Suppressor macrophage treated with lipopolysaccharide for 1 hour (primary cell): Measurements from ENCODE around the gene ARFGAP1.
A peak's percentile ranks its signal among the peaks of the same experiment; 100 is the strongest.

Experiments
- DNase-seq, 3 donors: peaks; one replicate each; pipeline ENCODE4 v3.0.0-alpha.2; 2020 to 2022

The ARFGAP1 gene

DNA sequence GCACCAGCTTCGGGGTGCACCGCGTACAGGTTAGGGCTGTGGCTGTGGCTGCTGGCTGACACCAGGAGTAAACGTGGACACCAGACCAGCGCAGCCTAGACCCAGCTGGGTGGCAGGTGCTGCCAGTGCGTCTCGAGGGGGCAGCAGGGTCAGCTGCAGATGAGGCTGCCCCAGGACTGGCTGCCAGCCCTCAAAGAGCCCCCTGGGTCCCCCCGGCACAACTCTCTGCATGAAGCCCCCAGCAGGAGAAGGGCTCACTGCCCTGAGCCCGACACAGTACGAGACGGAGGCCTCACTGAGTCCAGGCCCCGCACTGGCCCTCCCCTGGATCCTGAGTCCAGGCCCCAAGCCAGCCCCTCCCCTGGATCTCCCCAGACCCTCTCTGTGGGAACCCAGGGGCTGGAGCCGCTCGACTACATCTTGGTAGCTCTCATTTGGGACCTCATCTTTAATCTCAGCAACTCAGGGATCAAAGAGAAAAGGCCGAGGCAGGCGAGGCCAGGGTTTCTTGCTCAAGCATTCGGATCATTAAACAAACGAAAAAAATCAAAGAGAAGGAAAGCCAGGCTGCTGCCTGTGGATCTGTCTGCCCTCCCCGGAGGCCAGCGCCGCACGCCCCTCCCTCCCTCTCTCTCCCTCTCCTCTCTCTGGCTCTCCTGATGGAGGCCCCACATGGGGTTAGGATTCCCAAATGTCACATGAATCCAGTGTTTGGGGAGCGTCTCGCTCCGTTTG is 11.4 kb upstream of the ARFGAP1 start:
- DNase-seq: no peak

DNA sequence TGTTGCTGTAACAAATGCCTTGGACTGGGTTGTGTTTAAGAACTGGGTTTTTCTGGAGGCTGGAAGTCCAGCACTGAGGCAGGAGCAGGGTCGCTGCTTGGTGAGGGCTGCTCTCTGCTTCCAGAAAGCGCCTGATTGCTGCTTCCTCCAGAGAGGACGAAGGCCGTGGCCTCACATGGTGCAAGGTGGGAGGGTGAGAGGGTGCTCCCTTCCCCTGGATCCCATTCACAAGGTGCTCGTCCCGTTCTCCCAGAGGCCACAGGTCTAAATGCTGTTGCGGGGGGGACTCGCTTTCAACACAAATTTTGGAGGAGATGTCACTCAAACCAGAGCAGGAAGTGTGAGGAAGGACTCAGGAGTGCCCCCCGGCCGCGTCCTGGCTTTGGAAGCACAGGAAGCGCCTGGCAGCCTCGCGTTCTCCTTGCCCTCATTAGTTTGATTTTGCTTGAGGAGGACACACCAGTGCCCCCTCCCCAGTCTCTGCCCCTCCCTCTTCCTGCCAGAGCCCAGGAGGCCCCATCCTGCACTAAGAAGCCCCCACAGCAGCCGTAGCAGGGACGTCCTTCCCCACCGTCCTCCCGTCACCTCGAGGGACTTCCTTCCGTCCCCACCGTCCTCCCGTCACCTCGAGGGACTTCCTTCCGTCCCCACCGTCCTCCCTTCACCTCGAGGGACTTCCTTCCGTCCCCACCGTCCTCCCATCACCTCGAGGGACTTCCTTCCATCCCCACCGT is 10.7 kb upstream of the ARFGAP1 start:
- no peak for DNase-seq

DNA sequence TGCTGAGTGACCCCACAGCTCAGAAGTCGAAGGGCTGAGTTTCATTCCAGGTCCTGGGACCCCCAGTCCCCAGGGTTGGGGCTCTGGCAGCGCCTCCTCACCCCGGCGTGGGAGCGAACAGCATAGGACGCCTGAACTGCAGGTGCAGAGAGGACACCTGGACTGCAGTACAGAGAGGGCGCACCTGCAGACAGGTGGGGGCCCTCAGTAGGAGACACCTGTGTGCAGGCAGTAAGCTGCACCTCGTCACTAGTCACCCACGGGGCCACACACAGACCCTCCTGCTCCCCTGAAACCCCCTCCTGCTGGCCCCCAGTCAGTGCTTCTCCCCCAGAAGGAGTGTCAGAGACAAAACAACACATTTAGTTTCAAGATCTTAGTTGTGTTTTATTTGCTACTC is 9.8 kb upstream of the ARFGAP1 start:
- DNase-seq: no peak

DNA sequence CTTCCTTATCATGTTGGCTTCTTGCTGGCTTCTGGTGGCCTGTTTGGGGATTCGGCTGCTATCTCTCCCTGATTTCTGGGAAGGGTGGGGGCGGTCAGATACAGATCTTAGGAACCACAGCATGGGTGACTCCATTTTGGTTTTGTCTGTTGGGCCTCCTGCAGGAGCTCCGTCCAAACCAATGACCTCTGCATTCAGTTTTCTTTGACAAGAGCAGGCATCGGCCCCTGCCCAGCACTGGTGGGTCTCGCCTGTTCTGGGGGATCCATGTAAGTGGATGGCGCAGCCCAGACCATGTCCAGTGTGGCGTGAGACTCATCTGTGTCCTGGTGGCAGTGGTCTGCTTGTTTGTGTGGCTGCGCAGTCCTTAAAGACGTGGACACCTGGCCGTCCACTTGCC is 8.6 kb upstream of the ARFGAP1 start:
- no peak for DNase-seq

GRCh38 chr20:63264519-63264918 is 8.1 kb upstream of the ARFGAP1 start:
- no peak for DNase-seq

- DNase-seq: no peak
Measured at GRCh38 chr20:63265891-63266515, 6.6 kb upstream of the ARFGAP1 start.

GRCh38 chr20:63267691-63268090 is 4.9 kb upstream of the ARFGAP1 start:
- DNase-seq: no peak

DNA sequence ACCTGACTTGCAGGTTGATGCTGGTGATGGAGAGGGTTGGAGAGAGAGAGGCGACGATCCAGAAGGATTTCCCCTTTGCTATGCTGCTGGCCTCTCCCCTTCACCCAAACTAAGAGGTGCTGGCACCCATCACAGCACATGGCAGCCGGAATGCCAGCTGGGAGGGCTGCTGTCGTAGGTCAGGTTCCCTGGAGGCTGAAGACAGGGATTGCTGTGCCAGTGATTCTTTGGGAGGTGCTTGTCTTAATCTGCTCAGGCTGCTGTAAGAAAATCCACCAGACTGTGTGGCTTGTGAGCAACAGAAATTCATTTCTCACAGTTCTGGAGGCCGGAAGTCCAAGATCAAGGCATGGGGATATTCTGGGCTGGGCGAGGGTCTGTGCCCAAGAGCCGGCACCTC is 4.4 kb upstream of the ARFGAP1 start:
- DNase-seq: no peak

DNA sequence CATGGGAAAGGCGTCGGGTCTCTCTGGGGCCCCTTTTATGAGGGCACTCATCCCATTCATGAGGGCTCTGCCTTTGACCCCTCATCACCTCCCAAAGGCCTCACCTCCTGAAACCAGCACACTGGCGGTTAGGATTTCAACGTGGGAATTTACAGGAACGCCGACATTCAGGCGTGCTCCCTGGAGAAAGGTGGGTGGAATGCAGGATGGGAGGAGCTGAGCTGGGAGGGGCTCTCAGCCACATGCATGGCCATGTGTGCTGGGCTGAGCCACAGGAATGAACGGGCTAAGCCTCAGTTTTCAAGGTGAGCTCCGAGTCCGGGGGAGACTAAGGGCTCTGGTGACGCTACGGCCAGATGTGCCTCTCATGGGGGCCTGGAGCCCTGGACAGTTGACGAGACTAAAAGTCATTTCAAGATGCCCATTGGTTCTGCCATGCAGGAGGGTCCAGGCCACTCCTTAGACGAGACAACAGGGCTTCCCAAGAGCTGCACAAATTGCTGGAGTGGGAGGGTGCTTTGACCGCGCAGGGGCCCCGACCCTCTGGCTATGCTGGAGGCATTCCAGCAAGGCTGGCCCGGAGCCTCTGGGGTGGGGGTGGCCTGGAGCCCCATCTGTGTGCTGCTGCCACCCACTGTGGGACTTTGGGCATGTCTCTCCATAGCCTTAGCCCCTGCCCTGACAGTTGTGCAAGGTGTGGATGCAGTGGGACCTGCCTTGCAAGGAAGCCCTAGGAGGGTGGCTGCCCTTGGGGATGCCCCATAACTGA is 3.8 kb upstream of the ARFGAP1 start:
- no peak for DNase-seq

DNA sequence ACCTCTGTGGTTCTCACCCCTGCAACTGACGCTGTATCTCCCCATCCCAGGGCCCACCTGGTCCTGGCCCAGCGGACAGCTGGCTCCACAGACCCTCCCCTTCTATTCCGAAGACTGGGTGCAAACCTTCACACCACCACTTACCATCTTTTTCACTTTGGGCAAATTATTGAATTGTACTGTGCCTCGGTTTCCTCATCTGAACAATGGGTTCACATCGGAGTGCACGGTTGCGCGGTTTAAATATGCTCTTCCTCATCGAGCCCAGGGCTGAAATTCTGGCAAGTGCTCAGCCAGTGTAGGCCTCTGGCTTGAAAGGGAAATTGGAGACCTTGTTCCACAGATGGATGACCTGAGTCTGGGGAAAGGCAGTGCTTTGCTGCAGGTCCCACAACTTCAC is 2.9 kb upstream of the ARFGAP1 start:
- no peak for DNase-seq

DNA sequence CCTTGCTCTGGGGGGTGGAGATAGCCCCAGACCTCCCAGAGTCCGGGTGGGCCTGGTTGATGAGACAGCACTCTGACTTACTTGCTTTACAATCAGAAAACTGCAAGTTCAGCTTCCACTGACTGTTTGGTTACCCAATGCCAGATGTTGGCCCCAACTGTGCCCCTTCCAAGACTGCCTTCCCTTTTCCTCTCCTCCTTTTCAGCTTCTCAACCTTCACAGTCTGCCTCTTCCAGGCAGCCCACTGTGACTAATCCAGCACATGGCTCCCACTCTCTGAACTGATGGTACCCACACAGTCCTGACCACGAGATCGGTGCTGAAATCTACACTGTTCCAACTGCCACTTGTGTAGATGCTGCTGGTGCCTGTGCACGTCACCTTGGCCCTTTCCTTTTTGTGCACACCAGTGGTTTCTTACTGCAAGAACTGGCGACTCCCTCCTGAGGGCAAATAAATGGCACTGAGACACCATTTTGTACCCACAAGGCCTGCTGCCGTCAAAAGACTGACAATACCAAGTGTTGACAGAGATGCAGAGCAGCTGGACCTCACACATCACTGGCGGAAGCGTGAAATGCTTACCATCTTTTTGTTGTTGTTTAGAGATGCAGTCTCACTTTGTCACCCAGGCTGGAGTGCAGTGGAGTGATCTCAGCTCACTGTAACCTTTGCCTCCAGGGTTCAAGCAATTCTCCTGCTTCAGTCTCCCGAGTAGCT is 1.8 kb upstream of the ARFGAP1 start:
- no peak for DNase-seq

GRCh38 chr20:63273059-63273579 is 506 bp downstream of the ARFGAP1 start:
- DNase-seq: peak in 2 of 3 donors; percentile 21 to 24

DNA sequence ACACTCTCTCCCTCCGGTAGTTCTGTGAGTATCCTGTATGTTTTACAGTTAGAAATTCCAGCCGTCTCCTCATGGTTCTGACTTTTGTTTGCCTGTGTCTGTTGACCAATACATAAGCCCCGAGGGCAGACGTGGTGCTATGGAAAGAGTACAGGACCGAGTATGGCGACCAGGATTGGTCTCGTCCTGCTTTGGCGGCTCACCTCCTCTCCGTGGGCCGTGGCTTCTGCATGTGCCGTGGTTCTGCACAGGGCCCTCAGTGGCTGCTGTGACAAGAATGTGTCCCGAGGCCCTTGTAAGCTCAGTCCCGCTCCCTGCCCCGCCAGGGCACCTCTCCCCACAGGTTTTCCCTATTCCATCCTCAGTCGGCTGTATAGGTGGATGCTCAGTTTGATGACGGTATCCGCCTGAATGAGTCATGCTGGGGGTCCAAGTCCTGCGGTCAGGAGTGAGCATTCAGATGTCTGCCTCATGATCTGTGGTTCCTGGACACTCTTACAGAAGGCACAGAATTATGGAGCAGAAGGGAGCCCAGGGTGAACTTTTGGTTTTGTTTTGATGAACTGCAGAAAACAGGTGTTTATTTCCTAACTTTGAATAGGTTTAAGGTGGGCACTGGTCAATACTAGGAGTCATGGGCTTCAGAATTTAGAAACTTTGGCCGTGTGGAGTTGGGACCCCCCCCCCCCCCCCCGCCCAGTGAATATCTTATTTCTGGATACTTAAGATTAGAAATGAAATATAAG is 1.2 kb downstream of the ARFGAP1 start:
- DNase-seq: peak in 2 of 3 donors; percentile 4 to 33

GRCh38 chr20:63274381-63275228 is 2.0 kb downstream of the ARFGAP1 start:
- DNase-seq: no peak

- no peak for DNase-seq
Measured at GRCh38 chr20:63275825-63276224, 3.2 kb downstream of the ARFGAP1 start.

DNA sequence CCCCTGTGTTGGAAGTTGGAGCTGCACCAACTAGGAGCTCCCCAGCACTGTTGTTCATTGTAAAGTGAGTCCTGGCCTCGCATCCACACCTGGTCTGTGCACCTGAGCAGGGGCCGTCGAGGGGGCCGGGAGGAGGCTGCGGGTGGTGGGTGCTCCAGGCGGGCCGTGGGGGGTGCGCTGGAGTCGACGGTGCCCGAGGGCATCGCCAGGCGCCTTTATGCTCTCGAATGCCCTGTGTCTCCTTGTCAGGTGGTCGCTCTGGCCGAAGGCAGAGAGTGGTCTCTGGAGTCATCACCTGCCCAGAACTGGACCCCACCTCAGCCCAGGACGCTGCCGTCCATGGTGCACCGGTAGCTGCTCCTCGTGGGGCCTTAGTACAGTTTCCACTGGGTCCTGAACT is 4.3 kb downstream of the ARFGAP1 start:
- DNase-seq: no peak

DNA sequence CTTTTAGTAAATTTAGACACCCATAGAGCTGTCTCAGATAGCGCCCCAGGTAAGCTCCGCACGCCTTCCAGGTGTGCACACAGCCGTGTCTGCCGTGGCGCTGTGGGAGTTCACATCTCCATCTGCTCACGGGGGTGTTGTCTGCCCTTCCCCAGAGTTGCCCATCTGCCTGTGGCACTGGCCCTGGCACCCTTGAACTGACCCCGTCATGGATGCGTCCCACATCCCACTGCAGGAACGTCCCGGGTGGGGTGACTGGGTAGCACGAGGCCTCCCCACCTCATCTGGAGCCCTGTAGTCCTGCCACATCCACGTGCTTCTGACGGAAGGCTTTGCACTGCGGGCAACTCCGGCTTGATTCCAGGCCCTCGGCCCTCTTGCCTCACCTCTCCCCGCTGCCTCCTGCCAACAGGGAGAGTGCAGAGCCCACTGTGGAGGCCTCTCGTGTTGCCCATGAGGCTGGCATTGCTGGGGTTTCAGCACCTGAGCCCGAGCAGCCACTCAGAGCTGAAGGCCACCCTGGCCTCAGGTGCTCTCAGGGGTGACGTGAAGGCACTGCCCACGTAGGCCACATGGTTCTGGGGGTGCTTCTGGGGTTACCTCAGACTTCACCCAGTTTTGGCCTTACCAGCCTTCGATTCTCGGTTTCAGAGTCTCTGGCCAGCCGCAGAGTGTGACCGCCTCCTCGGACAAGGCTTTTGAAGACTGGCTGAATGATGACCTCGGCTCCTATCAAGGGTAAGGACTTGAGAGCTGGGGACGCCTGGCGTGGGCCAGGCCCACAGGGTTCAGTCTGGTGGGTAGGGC is 5.1 kb downstream of the ARFGAP1 start:
- DNase-seq: no peak

GRCh38 chr20:63278661-63279060 is 6.0 kb downstream of the ARFGAP1 start:
- no peak for DNase-seq

DNA sequence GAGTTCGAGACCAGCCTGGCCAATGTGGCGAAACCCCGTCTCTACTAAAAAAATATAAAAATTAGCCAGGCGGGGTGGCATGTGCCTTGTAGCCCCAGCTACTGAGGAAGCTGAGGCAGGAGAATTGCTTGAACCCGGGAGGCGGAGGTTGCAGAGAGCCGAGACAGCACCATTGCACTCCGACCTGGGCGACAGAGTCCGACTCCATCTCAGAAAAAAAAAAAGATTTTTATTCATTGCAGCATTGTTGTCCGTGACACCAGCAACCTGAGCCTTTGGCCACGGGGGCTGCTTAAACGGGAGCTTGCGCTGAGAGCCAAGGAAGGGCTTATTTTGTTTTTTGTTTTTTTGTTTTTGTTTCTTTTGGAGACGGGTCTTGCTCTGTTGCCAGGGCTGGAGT is 7.3 kb downstream of the ARFGAP1 start:
- no peak for DNase-seq

- no peak for DNase-seq
Measured at GRCh38 chr20:63280371-63280770, 7.8 kb downstream of the ARFGAP1 start.
